Measurements from ENCODE around the gene PCDHGA7. TPM values are rescaled to one million over a fixed set of nuclear protein-coding genes. Genes with fewer than 3 reads are reported as not detected.
A peak's percentile ranks its signal among the peaks of the same experiment; 100 is the strongest.
"Not testable (repeated sequence)": the region's sequence is repeated elsewhere in the genome, so short reads cannot be mapped to it uniquely, and the experiment has no call there.

The PCDHGA7 gene
- 1 to 10 TPM; 3.9 to 5.2 (median 4.5) TPM for total RNA-seq
- 1.8 TPM for polyA plus RNA-seq
- long read RNA-seq, donor 1, partial matches to known transcripts: 0 of 2 reads
- long read RNA-seq, donor 1, other reads (novel, unspliced or antisense): 0 of 2 reads
- long read RNA-seq, donor 2: 0 reads
- long read RNA-seq, donor 3: 0 reads
- long read RNA-seq, donor 4: 0 reads

DNA sequence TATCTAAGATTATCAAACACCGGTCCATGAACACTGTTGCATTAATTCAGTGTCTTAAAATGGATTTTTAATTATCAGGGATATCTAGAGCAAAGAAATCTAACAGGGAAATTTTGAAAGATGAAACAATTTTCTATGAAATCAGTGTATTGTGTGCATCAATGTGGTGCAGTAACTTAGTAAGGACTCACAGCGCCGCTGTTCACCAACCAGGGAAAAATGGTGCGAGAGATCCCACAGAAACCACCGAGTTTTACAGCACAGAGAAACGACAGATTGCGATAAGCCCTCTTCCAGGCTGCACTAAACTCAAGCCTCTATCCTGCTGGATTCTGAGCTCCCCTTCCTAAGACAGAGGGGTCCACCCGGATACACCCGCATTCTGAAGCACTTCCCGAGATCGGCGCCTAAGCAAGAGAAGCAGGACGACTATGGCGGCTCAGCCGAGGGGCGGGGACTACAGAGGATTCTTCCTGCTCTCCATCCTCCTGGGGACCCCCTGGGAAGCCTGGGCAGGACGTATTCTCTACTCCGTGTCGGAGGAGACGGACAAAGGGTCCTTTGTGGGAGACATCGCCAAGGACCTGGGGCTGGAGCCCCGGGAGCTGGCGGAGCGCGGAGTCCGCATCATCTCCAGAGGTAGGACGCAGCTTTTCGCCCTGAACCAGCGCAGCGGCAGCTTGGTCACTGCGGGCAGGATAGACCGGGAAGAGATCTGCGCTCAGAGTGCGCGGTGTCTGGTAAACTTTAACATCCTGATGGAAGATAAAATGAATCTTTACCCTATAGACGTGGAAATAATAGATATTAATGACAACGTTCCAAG, at the start of gene PCDHGA7:
Gene PCDHGA7, plus strand, starts transcription at position 274 of the 826 bp plus-strand sequence. Its CDS starts 158 bp downstream, at position 432.
- ATAC-seq: peak in 1 of 2 donors; percentile 32
- Histone ChIP-seq H3K27ac (ENCODE audit: low read length) (no peak within 1 kb of the TSS), H3K9me3 (ENCODE audit: control insufficient read depth, low read length) (peaks cover 4% of the 10 kb centered on the region), H3K4me1 (ENCODE audit: control insufficient read depth, insufficient read depth, low read length) (no peaks in the 10 kb centered on the region), H3K27me3 (ENCODE audit: control insufficient read depth, insufficient read depth) (no peaks in the 10 kb centered on the region), H3K4me3 (ENCODE audit: low read length) (peak within 1 kb of the TSS; percentile 58)
- intact Hi-C loops (cut with DNase I): no loop called here
- WGBS: 13% methylated on average over 37 of the region's 37 CpGs
- DNase-seq: no peak

- Histone ChIP-seq H3K4me1 (ENCODE audit: control insufficient read depth, insufficient read depth, low read length) (no peaks in the 10 kb centered on the region), H3K27ac (ENCODE audit: low read length) (peak within 1 kb of the TSS; percentile 43), H3K4me3 (ENCODE audit: low read length) (peak within 1 kb of the TSS; percentile 61), H3K9me3 (ENCODE audit: control insufficient read depth, low read length) (peaks cover 7% of the 10 kb centered on the region), H3K27me3 (ENCODE audit: control insufficient read depth, insufficient read depth) (no peaks in the 10 kb centered on the region)
- intact Hi-C loops (cut with DNase I): loop anchor here in 1 of 4 donors (10.0 kb wide), 1 partner anchor 216 kb away; no protein-coding TSS in a partner anchor
- DNase-seq (peak in 2 of 3 donors; percentile 59 to 66), ATAC-seq (peak; percentile 72 to 76)
- 10% methylated on average over 27 of the region's 27 CpGs for WGBS
These were observed 43.8 kb upstream of the PCDHGA7 start, which contains the start of gene PCDHGA2 for GRCh38 chr5:141338538-141339306. Gene PCDHGA2 (plus strand): TSS chr5:141338760.

GRCh38 chr5:141340781-141341354, 41.7 kb upstream of the PCDHGA7 start:
- intact Hi-C loops (cut with DNase I): loop anchor here in 2 of 4 donors (5.0 kb wide), 1 partner anchor 216 kb away; no protein-coding TSS in a partner anchor

DNA sequence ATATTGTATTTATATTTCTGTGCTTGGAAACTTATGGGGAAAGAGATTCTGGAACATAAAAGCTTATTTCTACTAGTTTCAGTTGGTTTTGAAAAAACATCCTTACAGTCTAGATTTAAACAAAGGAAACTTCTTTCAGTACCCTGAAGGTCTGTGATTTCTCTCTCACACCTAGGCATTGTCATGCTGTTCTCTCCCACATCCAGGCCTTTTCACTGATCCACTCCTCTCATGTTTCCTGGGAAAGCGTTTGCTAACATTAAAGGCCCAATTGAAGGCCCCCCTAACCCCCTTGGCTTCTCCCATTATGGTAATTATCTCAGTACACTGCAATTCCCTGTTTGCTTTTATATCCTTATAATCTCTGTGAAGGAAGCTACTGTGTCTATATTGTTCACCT, 39.8 kb upstream of the PCDHGA7 start:
- Histone ChIP-seq H3K27me3 (ENCODE audit: control insufficient read depth, insufficient read depth) (no peaks in the 10 kb centered on the region), H3K27ac (ENCODE audit: low read length) (no peak overlapping the region), H3K4me1 (ENCODE audit: control insufficient read depth, insufficient read depth, low read length) (no peaks in the 10 kb centered on the region), H3K9me3 (ENCODE audit: control insufficient read depth, low read length) (peaks cover 17% of the 10 kb centered on the region), H3K4me3 (ENCODE audit: low read length) (peak overlapping the region; percentile 4)
- ATAC-seq (no peak), DNase-seq (no peak)
- 18% methylated on average over 1 of the region's 1 CpG for WGBS
- intact Hi-C loops (cut with DNase I): loop anchor here in 2 of 4 donors (5.0 kb wide), 1 partner anchor 215 kb away; no protein-coding TSS in a partner anchor

More at GRCh38 chr5:141340781-141341354, 41.7 kb upstream of the PCDHGA7 start:
- peaks cover 16% of the 10 kb centered on the region for H3K9me3 ChIP-seq (ENCODE audit: control insufficient read depth, low read length)
- H3K4me1 ChIP-seq (ENCODE audit: control insufficient read depth, insufficient read depth, low read length); DNase-seq; H3K27ac ChIP-seq (ENCODE audit: low read length); ATAC-seq; H3K27me3 ChIP-seq (ENCODE audit: control insufficient read depth, insufficient read depth); H3K4me3 ChIP-seq (ENCODE audit: low read length): not testable (repeated sequence)
- WGBS: 55% methylated on average over 45 of the region's 45 CpGs

DNA sequence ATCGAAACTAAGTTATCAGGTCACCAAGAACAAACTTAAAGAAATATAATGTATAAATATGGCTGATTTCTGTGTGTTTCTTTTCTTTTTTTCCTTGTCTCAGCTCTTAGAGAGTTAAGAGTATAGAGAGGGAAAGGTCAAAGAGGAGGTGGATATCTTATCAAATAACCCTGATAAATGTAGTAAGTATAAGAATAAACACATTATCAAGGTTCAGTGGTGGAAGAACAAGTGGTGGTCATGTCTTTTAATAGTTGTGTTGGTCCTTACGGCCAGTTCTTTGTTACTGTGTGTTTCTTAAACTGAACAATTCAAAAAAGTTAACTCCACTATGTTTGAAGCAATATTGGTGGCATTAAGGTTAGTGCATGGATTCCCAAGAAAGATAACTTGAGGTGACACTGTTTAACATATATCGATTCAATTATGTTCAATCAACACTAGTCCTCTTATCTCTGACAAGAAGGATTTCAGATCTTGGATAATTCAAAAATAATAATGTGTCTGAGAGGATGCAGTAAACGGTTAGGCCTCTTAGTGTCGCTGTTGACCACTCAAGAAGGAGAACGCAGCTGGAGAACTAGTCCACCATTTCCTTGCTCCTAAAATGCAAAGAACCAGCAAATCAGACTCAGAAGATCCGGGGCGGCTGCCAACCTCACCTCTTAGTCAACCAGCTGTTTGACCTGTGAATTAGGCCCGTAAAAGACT, 39.1 kb upstream of the PCDHGA7 start, which contains the start of gene PCDHGA3:
Gene PCDHGA3, plus strand, starts transcription at position 588 of the 711 bp plus-strand sequence. CDS start 205 bp downstream, outside the sequence.
- 21% methylated on average over 9 of the region's 9 CpGs for WGBS
- ATAC-seq (peak; percentile 40 to 47), DNase-seq (no peak)
- Histone ChIP-seq H3K27me3 (ENCODE audit: control insufficient read depth, insufficient read depth) (no peaks in the 10 kb centered on the region), H3K27ac (ENCODE audit: low read length) (no peak within 1 kb of the TSS), H3K9me3 (ENCODE audit: control insufficient read depth, low read length) (peaks cover 17% of the 10 kb centered on the region), H3K4me1 (ENCODE audit: control insufficient read depth, insufficient read depth, low read length) (no peaks in the 10 kb centered on the region), H3K4me3 (ENCODE audit: low read length) (peak within 1 kb of the TSS; percentile 42)
- intact Hi-C loops (cut with DNase I): loop anchor here in 2 of 4 donors (5.0 kb wide), 1 partner anchor 214 kb away; no protein-coding TSS in a partner anchor

- H3K9me3 ChIP-seq (ENCODE audit: control insufficient read depth, low read length): peaks cover 15% of the 10 kb centered on the region
- no peaks in the 10 kb centered on the region for H3K4me1 ChIP-seq (ENCODE audit: control insufficient read depth, insufficient read depth, low read length)
- DNase-seq (no peak), ATAC-seq (peak; percentile 36 to 43)
- intact Hi-C loops (cut with DNase I): loop anchor here in 2 of 4 donors (5.0 kb wide), 1 partner anchor 213 kb away; no protein-coding TSS in a partner anchor
- 21% methylated on average over 31 of the region's 31 CpGs for WGBS
- no peaks in the 10 kb centered on the region for H3K27me3 ChIP-seq (ENCODE audit: control insufficient read depth, insufficient read depth)
- H3K27ac ChIP-seq (ENCODE audit: low read length): no peak overlapping the region
- peak overlapping the region; percentile 42 for H3K4me3 ChIP-seq (ENCODE audit: low read length)
These were observed 38.5 kb upstream of the PCDHGA7 start for GRCh38 chr5:141343953-141344463.

GRCh38 chr5:141345327-141345726, 37.2 kb upstream of the PCDHGA7 start:
- intact Hi-C loops (cut with DNase I): no loop called here
- H3K27ac ChIP-seq (ENCODE audit: low read length): no peak overlapping the region
- ATAC-seq: no peak
- DNase-seq: no peak
- 31% methylated on average over 20 of the region's 20 CpGs for WGBS
- H3K4me3 ChIP-seq (ENCODE audit: low read length): peak overlapping the region; percentile 28
- H3K9me3 ChIP-seq (ENCODE audit: control insufficient read depth, low read length): peaks cover 15% of the 10 kb centered on the region
- H3K27me3 ChIP-seq (ENCODE audit: control insufficient read depth, insufficient read depth): no peaks in the 10 kb centered on the region
- H3K4me1 ChIP-seq (ENCODE audit: control insufficient read depth, insufficient read depth, low read length): no peaks in the 10 kb centered on the region

DNA sequence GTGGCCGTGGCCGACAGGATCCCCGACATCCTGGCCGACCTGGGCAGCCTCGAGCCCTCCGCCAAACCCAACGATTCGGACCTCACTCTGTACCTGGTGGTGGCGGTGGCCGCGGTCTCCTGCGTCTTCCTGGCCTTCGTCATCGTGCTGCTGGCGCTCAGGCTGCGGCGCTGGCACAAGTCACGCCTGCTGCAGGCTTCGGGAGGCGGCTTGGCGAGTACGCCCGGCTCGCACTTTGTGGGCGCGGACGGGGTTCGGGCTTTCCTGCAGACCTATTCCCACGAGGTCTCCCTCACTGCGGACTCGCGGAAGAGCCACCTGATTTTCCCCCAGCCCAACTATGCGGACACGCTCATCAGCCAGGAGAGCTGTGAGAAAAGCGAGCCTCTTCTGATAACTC, 36.5 kb upstream of the PCDHGA7 start:
- WGBS: 41% methylated on average over 24 of the region's 35 CpGs
- H3K27ac ChIP-seq (ENCODE audit: low read length); intact Hi-C loops (cut with DNase I); H3K4me3 ChIP-seq (ENCODE audit: low read length); H3K27me3 ChIP-seq (ENCODE audit: control insufficient read depth, insufficient read depth); DNase-seq; H3K4me1 ChIP-seq (ENCODE audit: control insufficient read depth, insufficient read depth, low read length); ATAC-seq: not testable (repeated sequence)
- peaks cover 15% of the 10 kb centered on the region for H3K9me3 ChIP-seq (ENCODE audit: control insufficient read depth, low read length)

GRCh38 chr5:141349917-141350619, 32.5 kb upstream of the PCDHGA7 start, which contains the start of gene PCDHGB1:
Gene PCDHGB1 (plus strand): TSS chr5:141350099. CDS start chr5:141350261, 162 bp downstream.
- H3K4me3 ChIP-seq (ENCODE audit: low read length): peak within 1 kb of the TSS; percentile 45
- ATAC-seq (peak; percentile 44 to 60), DNase-seq (peak in 2 of 3 donors; percentile 65 to 71)

More at GRCh38 chr5:141349917-141350619, 32.5 kb upstream of the PCDHGA7 start, which contains the start of gene PCDHGB1:
- Histone ChIP-seq H3K27me3 (ENCODE audit: control insufficient read depth, insufficient read depth) (no peaks in the 10 kb centered on the region), H3K27ac (ENCODE audit: low read length) (no peak within 1 kb of the TSS), H3K4me1 (ENCODE audit: control insufficient read depth, insufficient read depth, low read length) (no peaks in the 10 kb centered on the region), H3K9me3 (ENCODE audit: control insufficient read depth, low read length) (peaks cover 13% of the 10 kb centered on the region)
- 20% methylated on average over 29 of the region's 29 CpGs for WGBS
- intact Hi-C loops (cut with DNase I): no loop called here

All from right cardiac atrium (tissue), 5 donors.